Stimulated activated effector memory CD8-positive, alpha-beta T cell treated with anti-CD3 and anti-CD28 coated beads, Interleukin-12 subunit alpha, Interleukin-12 subunit beta, amount 100 ng/mL, for 72 hours (primary cell): ENCODE measurements around the gene ARF6.

ENCODE experiments used
- ATAC-seq: fragments of 150-1000 bp; cut with Tn5 transposase; 2 replicates; pipeline ENCODE4 v1.10.0; 2021
- DNase-seq, 2 donors: peaks; one replicate each; pipeline ENCODE4 v3.0.0; 2021 to 2022; ENCODE audit warnings: low spot score in 2 of 2
- H3K27ac Mint-ChIP-seq: one replicate; pipeline ENCODE4 v1.8.0; 2022; ENCODE audit warnings: mild to moderate bottlenecking, mixed read lengths
- H3K36me3 Mint-ChIP-seq: one replicate; pipeline ENCODE4 v1.8.0; 2022; ENCODE audit warnings: mild to moderate bottlenecking, mixed read lengths
- H3K4me1 Mint-ChIP-seq: one replicate; pipeline ENCODE4 v1.8.0; 2022; ENCODE audit warnings: mixed read lengths
- H3K4me3 Mint-ChIP-seq: one replicate; pipeline ENCODE4 v1.8.0; 2022; ENCODE audit warnings: mild to moderate bottlenecking, mixed read lengths
- H3K9me3 Mint-ChIP-seq: one replicate; pipeline ENCODE4 v1.8.0; 2022; ENCODE audit warnings: mixed read lengths

Gene ARF6

GRCh38 chr14:49915085-49915484 lies 22.2 kb downstream of the ARF6 start:
- Mint-ChIP-seq H3K4me3 (no peak overlapping the region), H3K9me3 (no peaks in the 10 kb centered on the region), H3K27ac (no peak overlapping the region), H3K4me1 (peaks cover 25% of the 10 kb centered on the region), H3K36me3 (peaks cover 22% of the 10 kb centered on the region)
- DNase-seq = no peak
- ATAC-seq = no peak

DNA sequence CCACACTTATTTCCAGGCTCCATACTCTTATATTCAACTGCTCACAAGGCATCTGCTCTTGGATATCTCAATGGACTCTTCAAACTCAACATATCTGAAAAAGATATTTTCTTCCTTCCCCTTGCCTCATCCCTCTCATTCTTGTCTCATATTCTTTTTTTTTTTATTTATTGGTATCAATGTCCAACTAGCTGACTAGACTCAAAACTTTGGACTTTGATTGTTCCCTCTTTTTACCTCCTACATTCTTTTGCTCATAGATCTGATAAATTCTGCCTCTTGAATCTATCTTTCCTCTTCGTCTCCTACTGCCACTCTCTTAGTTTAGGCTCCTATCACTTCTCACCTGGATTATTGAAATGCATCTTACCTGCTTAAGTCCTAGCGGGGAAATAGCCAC lies 25.8 kb downstream of the ARF6 start:
- no peaks in the 10 kb centered on the region for H3K9me3 Mint-ChIP-seq
- peaks cover 12% of the 10 kb centered on the region for H3K4me1 Mint-ChIP-seq
- H3K27ac Mint-ChIP-seq = no peak overlapping the region
- no peak overlapping the region for H3K4me3 Mint-ChIP-seq
- ATAC-seq = no peak
- H3K36me3 Mint-ChIP-seq = peaks cover 15% of the 10 kb centered on the region
- no peak for DNase-seq

GRCh38 chr14:49919825-49920659 lies 27.2 kb downstream of the ARF6 start:
- no peak for ATAC-seq
- Mint-ChIP-seq H3K36me3 (peaks cover 28% of the 10 kb centered on the region), H3K27ac (no peak overlapping the region), H3K4me1 (peaks cover 14% of the 10 kb centered on the region), H3K9me3 (no peaks in the 10 kb centered on the region), H3K4me3 (no peak overlapping the region)
- DNase-seq = no peak

- no peaks in the 10 kb centered on the region for H3K9me3 Mint-ChIP-seq
- no peak overlapping the region for H3K4me3 Mint-ChIP-seq
- ATAC-seq = no peak
- no peak for DNase-seq
- peaks cover 7% of the 10 kb centered on the region for H3K4me1 Mint-ChIP-seq
- H3K36me3 Mint-ChIP-seq = peaks cover 28% of the 10 kb centered on the region
- no peak overlapping the region for H3K27ac Mint-ChIP-seq
Measured at GRCh38 chr14:49920935-49921334, 28.1 kb downstream of the ARF6 start.

GRCh38 chr14:49921401-49921800 lies 28.5 kb downstream of the ARF6 start:
- no peak for DNase-seq
- Mint-ChIP-seq H3K4me3 (no peak overlapping the region), H3K27ac (no peak overlapping the region), H3K9me3 (no peaks in the 10 kb centered on the region), H3K4me1 (peaks cover 7% of the 10 kb centered on the region), H3K36me3 (peaks cover 32% of the 10 kb centered on the region)
- ATAC-seq = no peak

GRCh38 chr14:49923442-49923841 lies 30.6 kb downstream of the ARF6 start:
- H3K4me3 Mint-ChIP-seq = no peak overlapping the region
- H3K27ac Mint-ChIP-seq = peak overlapping the region; percentile 11
- H3K36me3 Mint-ChIP-seq = peaks cover 39% of the 10 kb centered on the region
- no peak for ATAC-seq
- H3K4me1 Mint-ChIP-seq = peaks cover 7% of the 10 kb centered on the region
- no peak for DNase-seq
- H3K9me3 Mint-ChIP-seq = no peaks in the 10 kb centered on the region

GRCh38 chr14:49923881-49924280 lies 31.0 kb downstream of the ARF6 start:
- no peak for DNase-seq
- peaks cover 39% of the 10 kb centered on the region for H3K36me3 Mint-ChIP-seq

DNA sequence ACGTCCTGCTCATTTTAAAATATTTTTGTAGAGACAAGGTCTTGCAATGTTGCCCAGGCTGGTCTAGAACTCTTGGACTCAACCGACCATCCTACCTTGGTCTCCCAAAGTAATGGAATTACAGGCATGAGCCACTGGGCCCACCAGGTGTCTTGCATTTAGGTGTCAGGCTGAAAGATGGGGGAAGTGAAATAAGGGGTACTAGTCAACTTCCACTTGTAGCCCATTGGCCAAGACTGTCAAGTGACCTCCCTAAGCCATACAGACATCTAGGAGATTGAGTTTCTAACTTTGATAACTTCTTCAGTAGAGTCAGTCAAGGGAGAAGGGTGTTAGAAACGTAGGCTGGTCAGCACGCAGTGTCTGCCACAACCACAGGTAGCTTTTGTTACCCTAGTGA lies 32.0 kb downstream of the ARF6 start:
- ATAC-seq = no peak
- peaks cover 7% of the 10 kb centered on the region for H3K4me1 Mint-ChIP-seq
- no peak overlapping the region for H3K27ac Mint-ChIP-seq
- H3K4me3 Mint-ChIP-seq = no peak overlapping the region
- peaks cover 40% of the 10 kb centered on the region for H3K36me3 Mint-ChIP-seq
- no peaks in the 10 kb centered on the region for H3K9me3 Mint-ChIP-seq
- DNase-seq = no peak

More at GRCh38 chr14:49923881-49924280, 31.0 kb downstream of the ARF6 start:
- peak overlapping the region; percentile 11 for H3K27ac Mint-ChIP-seq
- ATAC-seq = no peak
- no peak overlapping the region for H3K4me3 Mint-ChIP-seq
- H3K4me1 Mint-ChIP-seq = peaks cover 7% of the 10 kb centered on the region
- no peaks in the 10 kb centered on the region for H3K9me3 Mint-ChIP-seq

- ATAC-seq = no peak
Measured at GRCh38 chr14:49926803-49927202, 33.9 kb downstream of the ARF6 start.

GRCh38 chr14:49928015-49928414 lies 35.1 kb downstream of the ARF6 start:
- no peak overlapping the region for H3K27ac Mint-ChIP-seq

More at GRCh38 chr14:49926803-49927202, 33.9 kb downstream of the ARF6 start:
- H3K4me3 Mint-ChIP-seq = no peak overlapping the region
- H3K27ac Mint-ChIP-seq = no peak overlapping the region
- no peaks in the 10 kb centered on the region for H3K9me3 Mint-ChIP-seq
- no peak for DNase-seq
- peaks cover 45% of the 10 kb centered on the region for H3K36me3 Mint-ChIP-seq
- peaks cover 16% of the 10 kb centered on the region for H3K4me1 Mint-ChIP-seq

GRCh38 chr14:49930720-49931119 lies 37.8 kb downstream of the ARF6 start:
- peaks cover 18% of the 10 kb centered on the region for H3K36me3 Mint-ChIP-seq
- peaks cover 11% of the 10 kb centered on the region for H3K4me1 Mint-ChIP-seq
- no peak for DNase-seq
- H3K9me3 Mint-ChIP-seq = no peaks in the 10 kb centered on the region
- peak overlapping the region; percentile 43 for H3K27ac Mint-ChIP-seq
- no peak overlapping the region for H3K4me3 Mint-ChIP-seq
- no peak for ATAC-seq

More at GRCh38 chr14:49928015-49928414, 35.1 kb downstream of the ARF6 start:
- H3K9me3 Mint-ChIP-seq = no peaks in the 10 kb centered on the region
- no peak overlapping the region for H3K4me3 Mint-ChIP-seq
- H3K4me1 Mint-ChIP-seq = peaks cover 18% of the 10 kb centered on the region
- peaks cover 35% of the 10 kb centered on the region for H3K36me3 Mint-ChIP-seq
- ATAC-seq = no peak
- DNase-seq = no peak

DNA sequence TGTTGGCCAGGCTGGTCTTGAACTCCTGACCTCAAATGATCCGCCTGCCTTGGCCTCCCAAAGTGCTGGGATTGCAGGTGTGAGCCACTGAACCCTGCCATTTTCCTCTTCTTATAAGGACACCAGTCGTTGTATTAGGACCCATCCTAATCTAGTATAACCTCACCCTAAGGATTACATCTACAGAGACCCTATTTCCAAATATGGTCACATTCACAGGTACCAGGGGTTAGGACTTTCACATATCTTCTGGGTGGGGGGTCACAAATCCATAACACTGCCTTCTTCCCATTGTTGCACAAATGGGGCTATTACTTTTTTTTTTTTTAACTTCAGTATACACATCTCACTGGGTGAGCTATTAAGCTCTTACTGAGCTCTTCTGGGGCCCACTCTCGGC lies 38.6 kb downstream of the ARF6 start:
- Mint-ChIP-seq H3K4me1 (peaks cover 15% of the 10 kb centered on the region), H3K27ac (peak overlapping the region; percentile 43), H3K4me3 (no peak overlapping the region), H3K36me3 (peaks cover 14% of the 10 kb centered on the region), H3K9me3 (peaks cover 2% of the 10 kb centered on the region)
- ATAC-seq = no peak
- no peak for DNase-seq

GRCh38 chr14:49933128-49933527 lies 40.2 kb downstream of the ARF6 start:
- Mint-ChIP-seq H3K4me3 (no peak overlapping the region), H3K9me3 (peaks cover 7% of the 10 kb centered on the region), H3K27ac (no peak overlapping the region), H3K36me3 (peaks cover 7% of the 10 kb centered on the region), H3K4me1 (peaks cover 20% of the 10 kb centered on the region)
- no peak for ATAC-seq
- DNase-seq = no peak

DNA sequence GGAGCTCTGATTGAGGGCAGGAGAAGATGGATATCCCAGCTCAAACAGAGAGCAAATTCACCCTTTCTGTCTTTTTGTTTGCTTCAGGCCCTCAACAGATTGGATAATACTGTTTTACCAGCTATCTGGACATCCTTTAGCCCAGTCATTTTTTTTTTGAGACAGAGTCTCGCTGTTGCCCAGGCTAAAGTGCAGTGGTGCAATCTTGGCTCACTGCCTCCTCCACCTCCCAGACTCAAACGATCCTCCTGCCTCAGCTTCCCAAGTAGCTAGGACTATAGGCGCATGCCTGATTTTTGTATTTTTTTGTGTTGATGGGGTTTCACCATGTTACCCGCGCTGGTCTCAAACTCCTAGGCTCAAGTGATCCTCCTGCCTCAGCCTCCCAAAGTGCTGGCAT lies 40.8 kb downstream of the ARF6 start:
- ATAC-seq (no peak), DNase-seq (no peak)
- Mint-ChIP-seq H3K36me3 (peaks cover 7% of the 10 kb centered on the region), H3K4me3 (no peak overlapping the region), H3K4me1 (peaks cover 20% of the 10 kb centered on the region), H3K9me3 (peaks cover 7% of the 10 kb centered on the region), H3K27ac (no peak overlapping the region)

DNA sequence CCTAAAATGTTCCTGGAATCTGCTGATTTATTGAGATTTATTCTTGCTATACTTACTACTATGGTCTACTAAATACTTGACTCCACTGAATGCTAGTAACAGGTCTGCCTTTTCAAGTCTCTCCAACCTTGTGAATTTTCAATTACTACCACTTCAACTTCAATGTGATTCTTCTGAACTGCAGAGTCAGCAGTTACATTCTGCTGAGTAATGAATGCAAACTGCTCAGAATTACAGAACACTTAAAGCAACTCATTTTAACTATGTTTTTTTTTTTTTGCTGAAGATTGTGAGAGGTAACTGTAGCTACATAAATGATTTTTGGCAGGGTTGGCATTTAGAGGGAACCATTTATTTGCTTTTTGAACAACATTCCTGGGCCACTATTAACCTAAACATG lies 41.8 kb downstream of the ARF6 start:
- ATAC-seq = no peak
- Mint-ChIP-seq H3K9me3 (peaks cover 11% of the 10 kb centered on the region), H3K4me3 (no peak overlapping the region), H3K36me3 (peaks cover 7% of the 10 kb centered on the region), H3K4me1 (peaks cover 27% of the 10 kb centered on the region), H3K27ac (no peak overlapping the region)
- no peak for DNase-seq

DNA sequence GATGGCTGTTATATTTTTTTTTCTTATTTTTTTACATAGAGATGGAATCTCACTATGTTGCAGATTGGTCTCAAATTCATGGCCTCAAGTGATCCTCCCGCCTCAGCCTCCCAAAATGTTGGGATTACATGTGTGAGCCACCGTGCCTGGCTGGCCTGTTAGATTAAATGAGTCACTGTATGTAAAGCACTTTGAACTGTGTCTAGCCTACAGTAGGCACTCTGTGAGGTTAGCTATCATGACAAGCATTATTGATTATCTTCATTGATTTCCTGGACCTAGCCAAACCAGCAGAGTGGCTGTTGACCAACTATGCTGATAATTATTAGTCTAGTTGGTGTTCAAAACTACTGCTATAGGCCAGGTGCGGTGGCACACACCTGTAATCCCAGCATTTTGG lies 42.6 kb downstream of the ARF6 start:
- peaks cover 33% of the 10 kb centered on the region for H3K4me1 Mint-ChIP-seq
- H3K27ac Mint-ChIP-seq = no peak overlapping the region

More for the DNA sequence above, 42.6 kb downstream of the ARF6 start:
- peaks cover 11% of the 10 kb centered on the region for H3K9me3 Mint-ChIP-seq
- no peaks in the 10 kb centered on the region for H3K36me3 Mint-ChIP-seq
- ATAC-seq (no peak), DNase-seq (no peak)
- no peak overlapping the region for H3K4me3 Mint-ChIP-seq
